Stimulated activated CD4-positive, alpha-beta T cell treated with anti-CD3 and anti-CD28 coated beads, Interleukin-1b, Interleukin-23, amount 100 ng/mL, for 1 hour (primary cell): ENCODE measurements around the gene ABCC1.

Experiments used
- DNase-seq, 2 donors: peaks; one replicate each; pipeline ENCODE4 v3.0.0-alpha.2; 2020; ENCODE audit warnings: low read depth in 2 of 2

ABCC1 gene

DNA sequence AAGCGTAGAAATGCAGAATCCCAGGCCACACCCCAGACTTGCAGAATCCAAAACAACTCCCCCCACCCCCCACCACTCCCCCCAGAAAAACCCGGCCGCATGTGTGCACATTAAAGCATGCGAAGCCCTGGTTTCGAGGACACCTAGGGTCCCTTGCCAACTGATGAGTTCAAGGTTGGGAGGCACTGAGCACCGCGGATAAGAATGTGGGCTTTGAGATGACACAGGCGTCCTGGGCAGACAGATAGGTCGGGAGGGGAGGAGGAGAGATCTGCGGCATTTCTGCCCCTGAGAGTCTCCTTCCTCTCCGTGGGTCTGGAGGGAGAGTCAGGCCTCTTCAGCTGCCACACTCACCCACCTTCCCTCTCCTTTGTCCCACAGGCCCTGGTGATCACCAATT, 98.3 kb downstream of the ABCC1 start:
- DNase-seq, result no peak

DNA sequence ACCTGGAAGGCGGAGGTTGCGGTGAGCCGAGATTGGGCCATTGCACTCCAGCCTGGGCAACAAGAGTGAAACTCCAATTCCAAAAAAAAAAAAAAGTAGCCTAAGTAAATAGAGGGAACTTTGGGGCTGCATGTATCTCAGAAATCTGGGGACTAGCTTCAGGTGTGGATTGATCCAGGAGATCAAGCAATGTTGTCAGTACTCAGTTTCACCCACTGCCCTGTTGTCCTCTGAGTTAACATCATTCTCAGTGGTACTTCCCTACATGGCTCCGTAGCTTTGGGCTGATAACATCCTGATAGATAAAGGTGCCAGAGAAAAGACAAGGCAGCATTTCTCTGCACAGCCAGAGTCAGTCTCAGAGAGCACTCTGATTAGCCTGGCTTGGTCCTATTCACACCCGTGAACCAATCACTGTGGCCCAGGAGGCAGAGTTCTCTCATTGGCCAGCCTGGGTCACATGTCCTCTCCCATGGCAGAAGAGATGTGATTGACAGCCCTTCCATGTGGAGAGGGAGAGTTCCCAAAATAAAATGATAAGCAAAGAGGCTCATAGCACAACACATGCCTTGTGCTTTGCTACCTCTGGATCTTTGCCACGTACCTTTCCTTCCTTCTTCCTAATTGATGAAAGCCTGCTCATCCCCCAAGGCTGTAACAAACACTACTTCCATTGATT, 99.6 kb downstream of the ABCC1 start:
- no peak for DNase-seq

GRCh38 chr16:16050106-16050505, 100.7 kb downstream of the ABCC1 start:
- DNase-seq, result no peak

GRCh38 chr16:16051132-16051531, 101.7 kb downstream of the ABCC1 start:
- DNase-seq, result no peak

DNA sequence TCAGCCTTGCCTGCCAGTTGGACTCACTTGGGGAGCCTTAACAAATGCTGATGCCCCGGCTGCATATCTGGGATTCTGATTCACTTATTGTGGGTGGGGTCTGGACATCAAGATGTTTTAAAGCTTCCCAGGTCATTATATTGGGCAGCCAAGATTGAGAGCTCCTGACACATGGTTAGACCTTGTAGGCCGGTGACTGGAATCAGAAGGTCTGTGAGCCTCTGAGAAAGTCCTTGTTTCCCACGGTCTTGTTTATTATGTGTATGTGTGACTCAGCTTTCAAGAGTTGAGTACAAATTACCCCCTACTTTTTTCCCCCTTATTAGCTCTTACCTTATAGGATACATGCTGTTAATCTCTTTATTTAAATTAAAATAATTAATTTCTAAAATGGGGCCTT, 103.5 kb downstream of the ABCC1 start:
- no peak for DNase-seq

GRCh38 chr16:16057102-16057501, 107.7 kb downstream of the ABCC1 start:
- DNase-seq, result no peak

- no peak for DNase-seq
These were observed 109.7 kb downstream of the ABCC1 start for GRCh38 chr16:16059160-16059559.

- no peak for DNase-seq
These were observed 110.6 kb downstream of the ABCC1 start for GRCh38 chr16:16059895-16060590.

GRCh38 chr16:16062023-16062937, 112.9 kb downstream of the ABCC1 start:
- no peak for DNase-seq

GRCh38 chr16:16063683-16064082, 114.3 kb downstream of the ABCC1 start:
- DNase-seq, result no peak

DNA sequence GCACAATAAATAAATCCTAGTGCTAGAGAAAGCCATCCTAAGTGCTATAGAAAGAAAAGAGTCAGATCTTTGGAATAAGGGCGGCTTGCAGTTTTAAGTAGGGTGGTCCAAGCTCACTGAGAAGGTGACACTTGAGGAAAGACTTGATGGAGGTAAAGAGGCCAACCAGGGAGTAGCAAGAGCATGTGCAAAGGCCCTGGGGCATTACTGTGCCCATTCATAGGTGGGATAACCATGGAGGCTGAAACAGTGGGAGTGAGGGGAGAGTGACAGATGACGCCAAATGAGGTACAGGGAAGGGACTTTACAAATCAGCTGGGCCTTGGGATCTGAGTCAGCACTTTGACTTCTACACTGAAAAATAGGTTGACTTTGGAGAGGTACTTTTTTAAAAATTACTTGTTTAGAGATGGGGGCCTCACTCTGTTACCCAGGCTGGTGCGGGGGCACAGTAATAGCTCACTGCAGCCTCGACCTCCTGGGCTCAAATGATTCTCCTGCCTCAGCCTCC, 115.5 kb downstream of the ABCC1 start:
- no peak for DNase-seq

- DNase-seq, result no peak
These were observed 117.7 kb downstream of the ABCC1 start for GRCh38 chr16:16067127-16067526.

DNA sequence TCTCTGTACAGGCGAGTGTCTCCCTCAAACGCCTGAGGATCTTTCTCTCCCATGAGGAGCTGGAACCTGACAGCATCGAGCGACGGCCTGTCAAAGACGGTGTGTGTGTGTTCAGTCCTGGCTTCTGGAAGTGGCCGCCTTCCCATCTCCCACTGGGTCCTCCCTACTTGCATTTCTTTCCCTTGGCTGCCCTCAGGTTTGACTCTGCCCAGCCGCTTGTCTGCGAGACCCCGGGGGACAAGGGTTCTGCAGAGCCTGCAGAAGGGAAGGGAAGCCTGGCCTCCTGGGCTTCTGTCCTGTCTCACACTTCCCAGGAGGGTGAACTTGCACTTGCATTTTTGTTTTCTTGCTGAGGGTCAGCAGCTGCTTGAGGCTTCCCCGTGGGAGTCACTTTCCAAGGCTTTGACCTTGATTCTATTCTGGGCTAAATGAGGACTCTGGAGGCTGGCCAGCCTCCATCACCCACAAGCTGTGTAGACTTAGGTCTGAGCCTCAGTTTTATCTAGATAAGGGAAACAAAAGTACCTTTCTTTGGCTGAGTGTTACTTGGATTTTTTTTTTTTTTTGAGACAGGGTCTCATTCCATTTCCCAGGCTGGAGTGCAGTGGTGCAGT, 122.3 kb downstream of the ABCC1 start:
- no peak for DNase-seq

DNA sequence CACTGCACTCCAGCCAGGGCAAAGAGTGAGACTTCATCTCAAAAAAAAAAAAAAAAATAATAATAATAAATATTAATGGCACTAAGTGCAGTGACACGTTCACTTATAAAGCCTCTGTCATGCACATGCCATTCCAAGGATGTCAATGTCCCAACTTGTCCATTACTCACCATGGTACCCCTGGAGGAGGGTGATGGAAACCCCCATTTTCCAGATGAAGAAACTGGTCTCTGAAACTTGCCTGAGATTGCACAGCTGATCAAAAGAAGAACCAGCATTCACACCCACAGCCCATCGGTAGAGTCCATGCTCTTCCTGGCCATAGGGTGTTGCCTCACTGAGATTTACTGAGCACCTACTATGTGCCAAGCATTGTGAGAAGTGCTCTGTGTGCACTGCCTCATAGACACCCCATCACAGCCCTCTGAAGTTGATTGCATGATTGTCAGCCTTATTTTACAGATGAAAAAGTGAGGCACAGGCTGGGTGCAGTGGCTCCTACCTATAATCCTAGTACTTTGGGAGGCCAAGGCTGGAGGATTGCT, 123.7 kb downstream of the ABCC1 start:
- no peak for DNase-seq

- no peak for DNase-seq
These were observed 124.8 kb downstream of the ABCC1 start for GRCh38 chr16:16073891-16074881.

DNA sequence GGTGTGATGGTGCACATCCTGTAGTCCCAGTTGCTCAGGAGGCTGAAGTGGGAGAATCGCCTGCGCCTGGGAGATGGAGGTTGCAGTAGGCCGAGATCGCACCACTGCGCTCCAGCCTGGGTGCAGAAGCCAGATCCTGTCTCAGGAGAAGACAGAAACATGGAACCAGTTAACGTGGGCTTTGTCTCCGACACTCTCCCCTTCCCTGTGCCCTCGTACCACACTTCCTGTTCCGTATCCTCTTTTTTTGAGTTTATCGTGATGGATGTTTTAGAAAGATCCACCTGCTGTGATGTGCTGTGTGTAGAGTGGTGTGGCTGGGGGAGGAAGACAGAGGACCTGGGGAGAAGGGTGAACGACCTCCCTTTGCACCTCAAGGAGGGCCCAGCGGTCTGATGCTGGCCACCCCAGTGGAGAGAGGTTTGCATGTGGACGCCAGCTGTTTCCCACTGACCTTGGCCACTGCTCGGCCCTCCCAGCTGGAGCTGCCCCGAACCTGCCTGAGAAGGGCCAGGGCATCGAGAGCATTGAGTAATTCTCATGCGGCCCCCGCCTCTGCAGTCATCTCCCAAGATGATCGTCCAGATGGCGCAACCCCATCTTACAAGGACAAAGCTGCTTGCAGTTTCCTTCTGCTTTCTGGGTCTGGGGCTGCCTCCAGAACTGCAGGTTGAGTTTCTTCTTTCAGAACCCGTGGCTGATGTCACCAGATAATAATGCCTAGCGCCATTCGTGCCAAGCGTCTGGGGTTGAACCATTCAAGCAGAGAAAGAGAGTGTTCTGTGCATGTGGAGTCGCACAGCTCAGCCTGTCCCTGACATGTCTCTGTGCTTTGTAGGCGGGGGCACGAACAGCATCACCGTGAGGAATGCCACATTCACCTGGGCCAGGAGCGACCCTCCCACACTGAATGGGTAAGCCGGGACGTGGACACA, 126.3 kb downstream of the ABCC1 start:
- no peak for DNase-seq

- no peak for DNase-seq
These were observed 127.0 kb downstream of the ABCC1 start for GRCh38 chr16:16076423-16076813.

- no peak for DNase-seq
These were observed 131.1 kb downstream of the ABCC1 start for GRCh38 chr16:16080465-16081065.

GRCh38 chr16:16081141-16081540, 131.7 kb downstream of the ABCC1 start:
- no peak for DNase-seq
